Measurements from ENCODE around the gene SHISA9.

The SHISA9 gene

DNA sequence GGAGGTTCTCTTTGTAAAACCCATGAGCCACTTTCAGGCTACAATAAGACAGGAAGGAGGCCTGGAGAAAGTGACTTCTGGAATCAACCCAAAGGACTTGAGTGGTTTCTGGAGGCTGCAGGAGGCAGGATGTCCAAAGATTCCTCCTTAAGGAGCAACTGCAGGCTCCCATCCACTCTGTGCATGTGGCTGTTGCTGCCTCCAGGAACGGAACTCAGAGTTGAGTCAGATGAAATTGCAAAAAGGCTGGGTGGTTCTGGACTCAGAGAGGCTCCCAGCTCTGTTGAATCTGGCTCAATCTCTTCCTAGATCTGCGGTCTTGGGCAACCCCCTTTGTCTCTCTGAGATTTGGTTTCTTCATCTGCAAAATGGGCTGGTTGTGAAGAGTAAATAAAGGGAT, 197.1 kb downstream of the SHISA9 start:
- Histone ChIP-seq H3K4me3 (ENCODE audit: low read depth, low read length) (no peak overlapping the region), H2AFZ (ENCODE audit: low read length, unreplicated experiment) (no peak overlapping the region), H3K27ac (ENCODE audit: low read depth, low read length) (no peak overlapping the region), H3K79me2 (ENCODE audit: control insufficient read depth, insufficient read depth, low read length, unreplicated experiment) (no peaks in the 10 kb centered on the region), H3K4me1 (ENCODE audit: control insufficient read depth, insufficient read depth, low read length, unreplicated experiment) (no peaks in the 10 kb centered on the region), H3K27me3 (ENCODE audit: insufficient read depth, low read length) (no peaks in the 10 kb centered on the region), H3K36me3 (ENCODE audit: insufficient read depth, low read length) (no peaks in the 10 kb centered on the region)

DNA sequence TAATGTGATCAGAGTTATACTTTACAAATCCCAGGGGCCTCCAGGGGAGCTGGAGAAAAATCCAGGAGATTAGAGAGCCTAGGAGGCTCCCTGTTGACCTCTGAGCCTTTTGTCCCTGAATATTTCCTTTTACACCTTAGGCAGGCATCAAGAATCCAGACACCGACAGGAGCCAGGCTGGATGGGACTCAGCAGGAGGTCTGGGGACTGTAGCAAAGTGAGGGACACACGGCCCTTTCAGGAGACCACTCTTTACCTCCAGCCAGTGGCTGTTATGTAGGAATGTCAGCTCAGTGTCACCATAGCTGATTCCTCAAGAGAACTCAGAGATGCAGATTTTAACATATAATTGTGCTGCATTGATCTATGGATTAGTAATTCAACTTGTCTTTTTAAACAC, 198.4 kb downstream of the SHISA9 start:
- H2AFZ ChIP-seq (ENCODE audit: low read length, unreplicated experiment), result no peak overlapping the region
- no peak overlapping the region for H3K27ac ChIP-seq (ENCODE audit: low read depth, low read length)
- no peaks in the 10 kb centered on the region for H3K4me1 ChIP-seq (ENCODE audit: control insufficient read depth, insufficient read depth, low read length, unreplicated experiment)
- no peaks in the 10 kb centered on the region for H3K79me2 ChIP-seq (ENCODE audit: control insufficient read depth, insufficient read depth, low read length, unreplicated experiment)
- H3K27me3 ChIP-seq (ENCODE audit: insufficient read depth, low read length), result no peaks in the 10 kb centered on the region
- no peak overlapping the region for H3K4me3 ChIP-seq (ENCODE audit: low read depth, low read length)
- no peaks in the 10 kb centered on the region for H3K36me3 ChIP-seq (ENCODE audit: insufficient read depth, low read length)

DNA sequence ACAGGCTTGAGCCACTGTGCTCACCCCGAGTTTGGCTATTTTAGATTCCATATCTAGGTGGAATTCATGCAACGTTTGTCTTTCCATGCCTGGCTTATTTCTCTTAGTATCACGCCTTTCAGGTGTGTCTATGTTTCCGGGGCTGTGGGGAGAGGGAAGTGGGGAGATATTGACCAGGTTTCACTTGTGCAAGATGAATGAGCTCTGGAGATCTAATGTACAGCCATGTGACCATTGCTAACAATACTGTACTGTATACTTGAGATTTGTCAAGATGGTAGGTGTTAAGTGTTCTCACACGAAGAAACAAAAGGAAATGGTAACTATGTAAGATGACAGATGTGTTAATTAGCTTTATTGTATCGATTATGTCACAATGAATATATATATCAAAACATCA, 199.6 kb downstream of the SHISA9 start:
- H3K79me2 ChIP-seq (ENCODE audit: control insufficient read depth, insufficient read depth, low read length, unreplicated experiment), result no peaks in the 10 kb centered on the region
- H3K27ac ChIP-seq (ENCODE audit: low read depth, low read length), result no peak overlapping the region
- no peak overlapping the region for H2AFZ ChIP-seq (ENCODE audit: low read length, unreplicated experiment)
- no peaks in the 10 kb centered on the region for H3K4me1 ChIP-seq (ENCODE audit: control insufficient read depth, insufficient read depth, low read length, unreplicated experiment)
- no peaks in the 10 kb centered on the region for H3K36me3 ChIP-seq (ENCODE audit: insufficient read depth, low read length)
- no peak overlapping the region for H3K4me3 ChIP-seq (ENCODE audit: low read depth, low read length)
- no peaks in the 10 kb centered on the region for H3K27me3 ChIP-seq (ENCODE audit: insufficient read depth, low read length)

DNA sequence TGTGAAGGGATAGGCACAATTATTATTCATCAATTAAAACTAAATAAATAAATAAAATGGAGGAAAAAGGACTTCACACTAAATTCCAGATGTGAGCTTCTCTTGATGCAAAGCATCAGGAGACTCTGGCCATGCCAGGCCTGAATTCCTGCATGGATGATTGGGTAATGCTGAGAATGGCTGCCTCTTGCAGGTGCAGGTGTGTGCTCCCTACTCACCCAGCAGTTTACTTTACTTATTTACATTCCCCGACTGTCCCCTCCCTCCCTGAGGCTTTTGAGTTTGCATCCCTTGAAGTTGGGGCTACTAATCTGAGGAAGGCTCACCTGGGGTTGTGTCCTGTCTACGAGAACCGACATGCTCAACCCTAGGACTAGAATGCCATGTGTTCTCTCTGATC, 200.4 kb downstream of the SHISA9 start:
- Histone ChIP-seq H3K27ac (ENCODE audit: low read depth, low read length) (no peak overlapping the region), H2AFZ (ENCODE audit: low read length, unreplicated experiment) (no peak overlapping the region), H3K4me3 (ENCODE audit: low read depth, low read length) (no peak overlapping the region), H3K27me3 (ENCODE audit: insufficient read depth, low read length) (no peaks in the 10 kb centered on the region), H3K4me1 (ENCODE audit: control insufficient read depth, insufficient read depth, low read length, unreplicated experiment) (no peaks in the 10 kb centered on the region), H3K79me2 (ENCODE audit: control insufficient read depth, insufficient read depth, low read length, unreplicated experiment) (no peaks in the 10 kb centered on the region), H3K36me3 (ENCODE audit: insufficient read depth, low read length) (no peaks in the 10 kb centered on the region)

DNA sequence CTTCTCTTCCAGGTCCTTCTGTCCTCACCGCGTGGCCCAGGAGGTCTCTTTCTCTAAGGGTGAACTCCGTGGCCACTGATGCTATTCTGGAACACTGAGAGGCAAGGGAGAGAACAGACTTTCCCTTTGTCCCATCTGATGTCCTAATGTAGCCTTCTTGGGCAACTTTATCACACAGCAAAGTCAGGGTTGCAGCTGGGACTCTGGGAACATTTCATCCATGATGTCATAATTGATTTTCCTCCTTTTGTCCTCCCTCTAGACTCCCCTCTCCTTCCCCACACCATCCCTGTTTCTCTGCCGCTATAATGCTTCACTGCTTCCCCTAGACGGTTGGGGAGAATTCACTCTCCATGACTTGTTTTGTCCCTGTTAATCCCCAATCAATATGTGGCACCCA, 201.0 kb downstream of the SHISA9 start:
- H3K36me3 ChIP-seq (ENCODE audit: insufficient read depth, low read length), result no peaks in the 10 kb centered on the region
- no peak overlapping the region for H2AFZ ChIP-seq (ENCODE audit: low read length, unreplicated experiment)
- no peaks in the 10 kb centered on the region for H3K79me2 ChIP-seq (ENCODE audit: control insufficient read depth, insufficient read depth, low read length, unreplicated experiment)

DNA sequence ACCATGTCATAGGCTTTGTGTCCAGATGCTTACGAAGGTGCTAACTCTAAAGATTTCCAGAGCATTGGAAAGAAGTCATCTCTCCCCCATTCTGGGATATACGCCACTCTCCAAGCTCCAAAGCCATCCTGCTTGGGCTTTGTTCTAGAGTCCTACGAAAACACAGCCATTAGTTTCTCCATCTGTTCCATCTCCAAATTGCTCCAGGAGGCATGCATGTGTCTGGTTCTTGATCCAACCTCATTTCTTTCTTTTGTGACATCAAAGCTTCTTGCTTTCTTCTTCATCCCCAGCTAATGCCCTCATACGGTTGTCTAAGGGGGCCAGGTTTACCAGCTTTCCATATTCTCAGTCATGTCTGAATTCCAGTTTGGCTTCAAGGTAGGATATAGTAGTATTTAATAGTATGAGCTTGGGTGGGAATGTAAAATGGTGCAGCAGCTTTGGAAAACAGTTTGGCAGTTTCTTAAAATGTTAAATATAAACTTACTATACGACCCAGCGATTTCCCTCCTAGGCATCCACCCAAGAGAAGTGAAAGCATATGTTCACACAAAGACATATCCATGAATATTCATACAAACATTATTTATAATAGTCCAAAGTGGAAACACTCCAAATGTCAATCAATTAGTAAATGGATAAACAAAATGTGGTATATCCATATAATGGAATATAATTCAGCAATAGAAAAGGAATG, 202.6 kb downstream of the SHISA9 start:
- Histone ChIP-seq H2AFZ (ENCODE audit: low read length, unreplicated experiment) (no peak overlapping the region), H3K27ac (ENCODE audit: low read depth, low read length) (no peak overlapping the region), H3K4me1 (ENCODE audit: control insufficient read depth, insufficient read depth, low read length, unreplicated experiment) (no peaks in the 10 kb centered on the region), H3K27me3 (ENCODE audit: insufficient read depth, low read length) (no peaks in the 10 kb centered on the region), H3K36me3 (ENCODE audit: insufficient read depth, low read length) (no peaks in the 10 kb centered on the region), H3K79me2 (ENCODE audit: control insufficient read depth, insufficient read depth, low read length, unreplicated experiment) (no peaks in the 10 kb centered on the region), H3K4me3 (ENCODE audit: low read depth, low read length) (no peak overlapping the region)

More for the DNA sequence above, 201.0 kb downstream of the SHISA9 start:
- H3K4me1 ChIP-seq (ENCODE audit: control insufficient read depth, insufficient read depth, low read length, unreplicated experiment), result no peaks in the 10 kb centered on the region
- H3K27ac ChIP-seq (ENCODE audit: low read depth, low read length), result no peak overlapping the region
- H3K4me3 ChIP-seq (ENCODE audit: low read depth, low read length), result no peak overlapping the region
- no peaks in the 10 kb centered on the region for H3K27me3 ChIP-seq (ENCODE audit: insufficient read depth, low read length)

DNA sequence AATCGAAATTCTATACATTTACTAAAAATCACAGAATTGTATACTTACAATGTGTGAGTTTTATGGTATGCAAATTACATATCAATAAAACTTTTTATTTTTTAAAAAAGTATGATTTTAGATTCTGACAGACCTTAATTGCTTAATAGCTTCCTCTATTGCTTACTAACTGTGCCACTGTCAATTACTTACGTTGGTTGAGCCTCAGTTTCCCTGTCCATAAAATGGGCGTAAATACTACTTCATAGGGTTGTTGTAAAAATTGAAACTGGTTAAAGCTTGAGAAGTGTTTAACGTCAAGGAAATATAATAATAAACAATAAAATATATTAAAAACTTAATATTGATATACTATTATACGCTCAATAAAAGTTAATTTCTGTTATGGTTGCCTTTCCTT, 203.4 kb downstream of the SHISA9 start:
- no peak overlapping the region for H3K27ac ChIP-seq (ENCODE audit: low read depth, low read length)
- no peaks in the 10 kb centered on the region for H3K36me3 ChIP-seq (ENCODE audit: insufficient read depth, low read length)
- no peak overlapping the region for H2AFZ ChIP-seq (ENCODE audit: low read length, unreplicated experiment)
- H3K79me2 ChIP-seq (ENCODE audit: control insufficient read depth, insufficient read depth, low read length, unreplicated experiment), result no peaks in the 10 kb centered on the region
- no peaks in the 10 kb centered on the region for H3K27me3 ChIP-seq (ENCODE audit: insufficient read depth, low read length)
- H3K4me1 ChIP-seq (ENCODE audit: control insufficient read depth, insufficient read depth, low read length, unreplicated experiment), result no peaks in the 10 kb centered on the region
- no peak overlapping the region for H3K4me3 ChIP-seq (ENCODE audit: low read depth, low read length)

DNA sequence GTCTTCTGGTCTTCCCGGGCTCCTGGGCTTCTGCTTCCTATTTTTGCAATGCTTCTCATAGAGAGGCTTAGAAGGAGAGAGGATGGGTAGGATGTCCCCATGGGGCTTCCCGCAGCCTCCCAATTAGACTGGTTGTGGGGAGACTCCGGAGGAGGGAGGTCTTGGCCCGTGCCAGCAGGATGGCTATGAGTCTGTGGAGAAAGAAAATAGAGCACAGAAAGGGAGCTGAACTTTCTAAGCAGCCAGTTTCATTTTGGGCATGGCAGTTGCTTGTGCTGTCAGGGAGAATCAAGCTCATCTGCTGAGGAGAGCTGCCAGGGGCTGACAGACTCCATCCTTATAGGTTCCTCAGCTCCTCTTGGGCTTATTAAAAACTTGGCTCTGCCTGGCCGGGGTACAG, 204.0 kb downstream of the SHISA9 start:
- H3K4me3 ChIP-seq (ENCODE audit: low read depth, low read length), result no peak overlapping the region
- no peaks in the 10 kb centered on the region for H3K79me2 ChIP-seq (ENCODE audit: control insufficient read depth, insufficient read depth, low read length, unreplicated experiment)
- H3K36me3 ChIP-seq (ENCODE audit: insufficient read depth, low read length), result no peaks in the 10 kb centered on the region
- H3K4me1 ChIP-seq (ENCODE audit: control insufficient read depth, insufficient read depth, low read length, unreplicated experiment), result no peaks in the 10 kb centered on the region
- no peak overlapping the region for H3K27ac ChIP-seq (ENCODE audit: low read depth, low read length)
- H3K27me3 ChIP-seq (ENCODE audit: insufficient read depth, low read length), result no peaks in the 10 kb centered on the region
- no peak overlapping the region for H2AFZ ChIP-seq (ENCODE audit: low read length, unreplicated experiment)

DNA sequence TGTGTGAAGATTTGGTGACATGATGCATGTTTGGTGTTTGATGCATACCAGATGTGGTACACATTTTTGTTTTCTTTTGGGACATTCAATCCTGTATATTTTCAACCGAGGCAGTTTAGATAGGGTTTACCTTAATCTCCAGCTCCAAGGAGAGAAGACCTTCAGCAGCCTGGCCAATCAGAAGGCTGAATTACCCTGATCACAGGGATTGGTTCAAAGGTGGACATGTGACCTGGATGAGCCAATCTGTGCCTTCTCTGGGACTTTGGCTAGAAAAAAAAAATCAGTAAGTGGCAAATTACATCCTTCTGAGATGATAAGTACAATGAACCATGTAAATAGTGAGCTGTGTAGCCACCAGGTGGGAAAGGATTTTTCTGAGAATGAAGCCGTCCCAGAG, 205.1 kb downstream of the SHISA9 start:
- H2AFZ ChIP-seq (ENCODE audit: low read length, unreplicated experiment), result no peak overlapping the region
- no peaks in the 10 kb centered on the region for H3K36me3 ChIP-seq (ENCODE audit: insufficient read depth, low read length)
- no peak overlapping the region for H3K27ac ChIP-seq (ENCODE audit: low read depth, low read length)
- H3K4me1 ChIP-seq (ENCODE audit: control insufficient read depth, insufficient read depth, low read length, unreplicated experiment), result no peaks in the 10 kb centered on the region
- no peak overlapping the region for H3K4me3 ChIP-seq (ENCODE audit: low read depth, low read length)
- no peaks in the 10 kb centered on the region for H3K27me3 ChIP-seq (ENCODE audit: insufficient read depth, low read length)
- H3K79me2 ChIP-seq (ENCODE audit: control insufficient read depth, insufficient read depth, low read length, unreplicated experiment), result no peaks in the 10 kb centered on the region

DNA sequence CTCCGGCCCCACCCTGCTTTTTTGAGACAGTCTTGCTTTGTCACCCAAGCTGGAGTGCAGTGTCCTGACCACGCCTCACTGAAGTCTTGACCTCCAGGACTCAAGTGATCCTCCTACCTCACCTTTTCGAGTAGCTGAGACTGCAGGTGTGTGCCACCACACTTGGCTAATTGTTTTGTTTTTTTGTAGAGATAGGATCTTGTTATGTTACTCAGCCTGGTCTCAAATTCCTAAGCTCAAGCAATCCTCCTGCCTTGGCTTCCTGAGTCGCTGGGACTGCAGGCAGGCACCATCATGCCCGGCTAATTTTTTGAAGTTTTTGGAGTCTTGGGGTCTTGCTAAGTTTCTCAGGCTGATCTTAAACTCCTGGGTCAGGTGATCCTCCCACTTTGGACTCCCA, 206.7 kb downstream of the SHISA9 start:
- Histone ChIP-seq H3K27ac (ENCODE audit: low read depth, low read length) (no peak overlapping the region), H3K4me3 (ENCODE audit: low read depth, low read length) (no peak overlapping the region), H3K27me3 (ENCODE audit: insufficient read depth, low read length) (no peaks in the 10 kb centered on the region), H3K4me1 (ENCODE audit: control insufficient read depth, insufficient read depth, low read length, unreplicated experiment) (no peaks in the 10 kb centered on the region), H2AFZ (ENCODE audit: low read length, unreplicated experiment) (no peak overlapping the region), H3K79me2 (ENCODE audit: control insufficient read depth, insufficient read depth, low read length, unreplicated experiment) (no peaks in the 10 kb centered on the region), H3K36me3 (ENCODE audit: insufficient read depth, low read length) (no peaks in the 10 kb centered on the region)

DNA sequence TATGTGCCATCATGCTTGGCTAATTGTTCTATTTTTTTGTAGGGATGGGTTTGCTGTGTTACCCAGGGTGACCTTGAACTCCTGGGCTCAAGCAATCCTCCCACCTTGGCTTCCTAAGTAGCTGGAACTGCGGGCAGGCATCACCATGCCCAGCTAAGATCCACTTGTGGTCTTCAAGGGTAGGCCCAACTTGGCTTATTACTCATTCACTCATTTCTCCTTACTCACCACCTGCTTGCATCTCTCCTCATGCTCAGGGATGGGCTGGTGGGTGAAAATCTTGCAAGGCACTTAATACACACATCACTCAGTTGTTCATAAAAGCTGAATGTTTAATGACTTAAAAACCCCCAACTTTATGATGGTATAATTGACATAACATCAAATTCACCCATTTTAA, 207.8 kb downstream of the SHISA9 start:
- Histone ChIP-seq H3K4me3 (ENCODE audit: low read depth, low read length) (no peak overlapping the region), H3K36me3 (ENCODE audit: insufficient read depth, low read length) (no peaks in the 10 kb centered on the region), H3K4me1 (ENCODE audit: control insufficient read depth, insufficient read depth, low read length, unreplicated experiment) (no peaks in the 10 kb centered on the region), H2AFZ (ENCODE audit: low read length, unreplicated experiment) (no peak overlapping the region), H3K27me3 (ENCODE audit: insufficient read depth, low read length) (no peaks in the 10 kb centered on the region), H3K27ac (ENCODE audit: low read depth, low read length) (no peak overlapping the region), H3K79me2 (ENCODE audit: control insufficient read depth, insufficient read depth, low read length, unreplicated experiment) (no peaks in the 10 kb centered on the region)

Measured in ACC112 (cell line).